Measurements from ENCODE around the gene RNASE4. TPM values are rescaled to one million over a fixed set of nuclear protein-coding genes. Genes with fewer than 3 reads are reported as not detected.

The RNASE4 gene
- polyA plus RNA-seq, 1 of the 3 experiments (the other 2 are of a cell fraction) = 11.6 TPM

GRCh38 chr14:20707622-20708021 lies 23.3 kb downstream of the RNASE4 start:
- Histone ChIP-seq H2AFZ (ENCODE audit: low read depth) (no peak overlapping the region), H3F3A (replicated peaks; ENCODE audit: insufficient read depth) (no peaks in the 10 kb centered on the region), H3K27me3 (ENCODE audit: insufficient read depth) (peaks cover 34% of the 10 kb centered on the region), H3K4me1 (ENCODE audit: control insufficient read depth in 1 of 2, insufficient read depth in 2 of 2, low read depth in 1 of 2, low read length in 1 of 2) (no peaks in the 10 kb centered on the region), H3K9me2 (no peaks in the 10 kb centered on the region), H4K20me1 (ENCODE audit: insufficient read depth) (no peaks in the 10 kb centered on the region), H3K4me2 (no peak overlapping the region), H3K4me3 (ENCODE audit: low read depth in 2 of 2, low read length in 1 of 2) (no peak overlapping the region), H3K36me3 (replicated peaks in 1 of 2; ENCODE audit: control insufficient read depth in 1 of 2, insufficient read depth in 2 of 2, low read length in 1 of 2) (no peaks in the 10 kb centered on the region), H3K27ac (ENCODE audit: low read depth in 2 of 2, low read length in 1 of 2) (no peak overlapping the region), H3K9me3 (no peaks in the 10 kb centered on the region), H3K79me2 (ENCODE audit: insufficient read depth) (no peaks in the 10 kb centered on the region), H3K9ac (no peak overlapping the region)
- 27% methylated on average over 2 of the region's 2 CpGs for WGBS (ENCODE audit: low lambda C conversion rate)
- TF ChIP-seq JUND (IDR thresholded peaks at IDR 0.05) = no peak
- no peak for TF ChIP-seq NRF1 (IDR thresholded peaks at IDR 0.05; ENCODE audit: low read depth, low read length)
- TF ChIP-seq TAF1 (IDR thresholded peaks at IDR 0.05; ENCODE audit: borderline replicate concordance, low read depth, low read length) = no peak
- CTCF ChIA-PET = interaction anchor here (0.6 to 2.2 kb wide), 3 partner anchors 10 to 263 kb away, joined by 3 to 9 read pairs (median 5); no protein-coding TSS in a partner anchor
- DNase-seq = no peak
- POLR2A ChIA-PET = no interaction called here

- TF ChIP-seq EP300 (IDR thresholded peaks at IDR 0.05; ENCODE audit: borderline replicate concordance in 1 of 2, low read depth in 1 of 2, low read length in 1 of 2) = no peak
- no peak for TF ChIP-seq PBX3 (IDR thresholded peaks at IDR 0.05)
- no peak for TF ChIP-seq USF2 (IDR thresholded peaks at IDR 0.05; ENCODE audit: borderline replicate concordance, low read depth, low read length)
- TF ChIP-seq RCOR1 (IDR thresholded peaks at IDR 0.05; ENCODE audit: low read length) = no peak
- TF ChIP-seq USF1 (IDR thresholded peaks at IDR 0.05; ENCODE audit: borderline replicate concordance, low read depth) = no peak
- no peak for TF ChIP-seq MXI1 (IDR thresholded peaks at IDR 0.05; ENCODE audit: low read depth, low read length)
- TF ChIP-seq FOXJ3 (CRISPR knock-in tag; IDR thresholded peaks at IDR 0.05) = no peak
- no peak for TF ChIP-seq ZBTB33 (IDR thresholded peaks at IDR 0.05; ENCODE audit: borderline replicate concordance, low read depth)
- no peak for TF ChIP-seq YY1 (IDR thresholded peaks at IDR 0.05; ENCODE audit: low read depth)
- TF ChIP-seq NFIC (IDR thresholded peaks at IDR 0.05; ENCODE audit: borderline replicate concordance) = no peak
- TF ChIP-seq CTCF (IDR thresholded peaks at IDR 0.05) = no peak
- TF ChIP-seq RFX5 (IDR thresholded peaks at IDR 0.05; ENCODE audit: low read length) = no peak
- TF ChIP-seq SIN3A (IDR thresholded peaks at IDR 0.05; ENCODE audit: borderline replicate concordance, low read depth, low read length) = no peak
- no peak for TF ChIP-seq ELF1 (IDR thresholded peaks at IDR 0.05)
- no peak for TF ChIP-seq IRF3 (IDR thresholded peaks at IDR 0.05; ENCODE audit: low read depth, low read length)
- no peak for TF ChIP-seq NRF1 (IDR thresholded peaks at IDR 0.05; ENCODE audit: low read depth, low read length)
- TF ChIP-seq JUND (IDR thresholded peaks at IDR 0.05) = no peak
- TF ChIP-seq MEF2A (IDR thresholded peaks at IDR 0.05; ENCODE audit: borderline replicate concordance, low read depth) = no peak
- TF ChIP-seq GABPA (IDR thresholded peaks at IDR 0.05; ENCODE audit: low read depth) = no peak
- TF ChIP-seq TEAD4 (IDR thresholded peaks at IDR 0.05; ENCODE audit: borderline replicate concordance, insufficient read depth) = no peak
- CTCF ChIA-PET = interaction anchor here (0.9 to 1.0 kb wide), 2 partner anchors 146 to 259 kb away, joined by 3 read pairs; no protein-coding TSS in a partner anchor
- H4K20me1 ChIP-seq (ENCODE audit: insufficient read depth) = no peaks in the 10 kb centered on the region
- no peak overlapping the region for H3K4me2 ChIP-seq
- H3K27ac ChIP-seq (ENCODE audit: low read depth in 2 of 2, low read length in 1 of 2) = no peak overlapping the region
- no peak overlapping the region for H3K4me3 ChIP-seq (ENCODE audit: low read depth in 2 of 2, low read length in 1 of 2)
- no peak overlapping the region for H3K9ac ChIP-seq
- no peaks in the 10 kb centered on the region for H3K36me3 ChIP-seq (replicated peaks in 1 of 2; ENCODE audit: control insufficient read depth in 1 of 2, insufficient read depth in 2 of 2, low read length in 1 of 2)
- WGBS (ENCODE audit: low lambda C conversion rate) = 3% methylated on average over 4 of the region's 4 CpGs
- peaks cover 32% of the 10 kb centered on the region for H3K27me3 ChIP-seq (ENCODE audit: insufficient read depth)
- POLR2A ChIA-PET = no interaction called here
- no peaks in the 10 kb centered on the region for H3K9me3 ChIP-seq
- H3K4me1 ChIP-seq (ENCODE audit: control insufficient read depth in 1 of 2, insufficient read depth in 2 of 2, low read depth in 1 of 2, low read length in 1 of 2) = no peaks in the 10 kb centered on the region
- no peaks in the 10 kb centered on the region for H3K9me2 ChIP-seq
- no peaks in the 10 kb centered on the region for H3F3A ChIP-seq (replicated peaks; ENCODE audit: insufficient read depth)
- no peaks in the 10 kb centered on the region for H3K79me2 ChIP-seq (ENCODE audit: insufficient read depth)
- no peak overlapping the region for H2AFZ ChIP-seq (ENCODE audit: low read depth)
- DNase-seq = no peak
Observed at GRCh38 chr14:20711261-20711660, 26.9 kb downstream of the RNASE4 start.
